Activated naive CD8-positive, alpha-beta T cell treated with anti-CD3 and anti-CD28 coated beads for 36 hours (primary cell): ENCODE data around the gene LDLRAD4. TPM values are rescaled to one million over a fixed set of nuclear protein-coding genes. Genes with fewer than 3 reads are reported as not detected.
A peak's percentile ranks its signal among the peaks of the same experiment; 100 is the strongest.
"Not testable (repeated sequence)": the region's sequence is repeated elsewhere in the genome, so short reads cannot be mapped to it uniquely, and the experiment has no call there.

Experiments used
- DNase-seq: peaks from one replicate; pipeline ENCODE4 v3.0.0; 2021
- H3K27ac Mint-ChIP-seq: one replicate; pipeline ENCODE4 v1.8.0; 2022; ENCODE audit warnings: mild to moderate bottlenecking, moderate library complexity, mixed read lengths
- H3K27me3 Mint-ChIP-seq: one replicate; pipeline ENCODE4 v1.8.0; 2022; ENCODE audit warnings: mild to moderate bottlenecking, mixed read lengths
- H3K36me3 Mint-ChIP-seq: one replicate; pipeline ENCODE4 v1.8.0; 2021; ENCODE audit warnings: mild to moderate bottlenecking, mixed read lengths
- H3K4me1 Mint-ChIP-seq: one replicate; pipeline ENCODE4 v1.8.0; 2021; ENCODE audit warnings: mixed read lengths
- H3K4me3 Mint-ChIP-seq: one replicate; pipeline ENCODE4 v1.8.0; 2022; ENCODE audit warnings: mild to moderate bottlenecking, moderate library complexity, mixed read lengths
- H3K9me3 Mint-ChIP-seq: one replicate; pipeline ENCODE4 v1.8.0; 2022; ENCODE audit warnings: mixed read lengths
- total RNA-seq, 2 experiments: library from RNA; stranded (reverse); gene quantifications; one replicate each; pipeline ENCODE4 v1.2.3, GENCODE V29; 2021

LDLRAD4 gene
- total RNA-seq, 2 experiments from 2014 or later: 27.4 to 27.5 TPM

- peaks cover 8% of the 10 kb centered on the region for H3K36me3 Mint-ChIP-seq
- no peaks in the 10 kb centered on the region for H3K27me3 Mint-ChIP-seq
- peak overlapping the region; percentile 57 for H3K27ac Mint-ChIP-seq
- H3K4me1 Mint-ChIP-seq: peaks cover 12% of the 10 kb centered on the region
- no peak overlapping the region for H3K4me3 Mint-ChIP-seq
- DNase-seq: peak; percentile 24
- no peaks in the 10 kb centered on the region for H3K9me3 Mint-ChIP-seq
Measured at GRCh38 chr18:13658436-13659204, 440.1 kb downstream of the LDLRAD4 start.

- no peak for DNase-seq
- peaks cover 12% of the 10 kb centered on the region for H3K36me3 Mint-ChIP-seq
- no peaks in the 10 kb centered on the region for H3K9me3 Mint-ChIP-seq
- H3K27me3 Mint-ChIP-seq: no peaks in the 10 kb centered on the region
- H3K4me1 Mint-ChIP-seq: peaks cover 12% of the 10 kb centered on the region
- H3K27ac Mint-ChIP-seq: no peak overlapping the region
- no peak overlapping the region for H3K4me3 Mint-ChIP-seq
Measured at GRCh38 chr18:13660510-13660909, 441.9 kb downstream of the LDLRAD4 start.

GRCh38 chr18:13661051-13661778 lies 442.7 kb downstream of the LDLRAD4 start:
- Mint-ChIP-seq H3K36me3 (peaks cover 12% of the 10 kb centered on the region), H3K27ac (no peak overlapping the region), H3K4me1 (peaks cover 12% of the 10 kb centered on the region), H3K4me3 (no peak overlapping the region), H3K9me3 (no peaks in the 10 kb centered on the region), H3K27me3 (no peaks in the 10 kb centered on the region)
- no peak for DNase-seq

- peaks cover 12% of the 10 kb centered on the region for H3K4me1 Mint-ChIP-seq
- DNase-seq: no peak
- H3K27ac Mint-ChIP-seq: no peak overlapping the region
- H3K36me3 Mint-ChIP-seq: peaks cover 14% of the 10 kb centered on the region
- H3K27me3 Mint-ChIP-seq: no peaks in the 10 kb centered on the region
- no peaks in the 10 kb centered on the region for H3K9me3 Mint-ChIP-seq
- no peak overlapping the region for H3K4me3 Mint-ChIP-seq
Measured at GRCh38 chr18:13661779-13662256, 443.3 kb downstream of the LDLRAD4 start.

GRCh38 chr18:13672657-13673056 lies 454.1 kb downstream of the LDLRAD4 start:
- Mint-ChIP-seq H3K36me3 (peaks cover 16% of the 10 kb centered on the region), H3K4me1 (no peaks in the 10 kb centered on the region), H3K4me3 (no peak overlapping the region), H3K27me3 (no peaks in the 10 kb centered on the region), H3K9me3 (no peaks in the 10 kb centered on the region), H3K27ac (no peak overlapping the region)
- no peak for DNase-seq

GRCh38 chr18:13676471-13676870 lies 457.9 kb downstream of the LDLRAD4 start:
- no peak overlapping the region for H3K27ac Mint-ChIP-seq
- H3K27me3 Mint-ChIP-seq: no peaks in the 10 kb centered on the region
- no peaks in the 10 kb centered on the region for H3K9me3 Mint-ChIP-seq
- peaks cover 11% of the 10 kb centered on the region for H3K36me3 Mint-ChIP-seq
- H3K4me1 Mint-ChIP-seq: peaks cover 12% of the 10 kb centered on the region
- no peak for DNase-seq
- H3K4me3 Mint-ChIP-seq: no peak overlapping the region

GRCh38 chr18:13677350-13677749 lies 458.8 kb downstream of the LDLRAD4 start:
- not testable (repeated sequence) for H3K27ac Mint-ChIP-seq, DNase-seq, H3K9me3 Mint-ChIP-seq, H3K4me3 Mint-ChIP-seq, H3K27me3 Mint-ChIP-seq
- Mint-ChIP-seq H3K4me1 (peaks cover 14% of the 10 kb centered on the region), H3K36me3 (peaks cover 11% of the 10 kb centered on the region)

- Mint-ChIP-seq H3K9me3 (no peaks in the 10 kb centered on the region), H3K27ac (no peak overlapping the region), H3K27me3 (no peaks in the 10 kb centered on the region), H3K4me3 (no peak overlapping the region), H3K4me1 (peaks cover 21% of the 10 kb centered on the region), H3K36me3 (peaks cover 15% of the 10 kb centered on the region)
- DNase-seq: no peak
Measured at GRCh38 chr18:13680612-13681011, 462.1 kb downstream of the LDLRAD4 start.

- no peaks in the 10 kb centered on the region for H3K9me3 Mint-ChIP-seq
- H3K27ac Mint-ChIP-seq: no peak overlapping the region
- DNase-seq: no peak
- peaks cover 25% of the 10 kb centered on the region for H3K4me1 Mint-ChIP-seq
- no peaks in the 10 kb centered on the region for H3K27me3 Mint-ChIP-seq
- H3K36me3 Mint-ChIP-seq: peaks cover 15% of the 10 kb centered on the region
- H3K4me3 Mint-ChIP-seq: no peak overlapping the region
Measured at GRCh38 chr18:13681701-13682100, 463.1 kb downstream of the LDLRAD4 start.

- DNase-seq: no peak
Measured at GRCh38 chr18:13684546-13684945, 466.0 kb downstream of the LDLRAD4 start.

GRCh38 chr18:13688191-13689136 lies 469.9 kb downstream of the LDLRAD4 start:
- Mint-ChIP-seq H3K4me3 (no peak overlapping the region), H3K27ac (no peak overlapping the region), H3K27me3 (no peaks in the 10 kb centered on the region), H3K4me1 (peaks cover 32% of the 10 kb centered on the region), H3K36me3 (peaks cover 52% of the 10 kb centered on the region), H3K9me3 (peaks cover 19% of the 10 kb centered on the region)
- no peak for DNase-seq

More at GRCh38 chr18:13684546-13684945, 466.0 kb downstream of the LDLRAD4 start:
- H3K27me3 Mint-ChIP-seq: no peaks in the 10 kb centered on the region
- no peaks in the 10 kb centered on the region for H3K9me3 Mint-ChIP-seq
- H3K36me3 Mint-ChIP-seq: peaks cover 33% of the 10 kb centered on the region
- no peak overlapping the region for H3K27ac Mint-ChIP-seq
- H3K4me1 Mint-ChIP-seq: peaks cover 27% of the 10 kb centered on the region
- H3K4me3 Mint-ChIP-seq: no peak overlapping the region

GRCh38 chr18:13690060-13690459 lies 471.5 kb downstream of the LDLRAD4 start:
- Mint-ChIP-seq H3K4me1 (peaks cover 28% of the 10 kb centered on the region), H3K9me3 (peaks cover 27% of the 10 kb centered on the region), H3K36me3 (peaks cover 60% of the 10 kb centered on the region)
- DNase-seq, H3K27me3 Mint-ChIP-seq, H3K4me3 Mint-ChIP-seq, H3K27ac Mint-ChIP-seq: not testable (repeated sequence)

GRCh38 chr18:13695337-13695736 lies 476.8 kb downstream of the LDLRAD4 start:
- H3K27me3 Mint-ChIP-seq, H3K27ac Mint-ChIP-seq, H3K4me3 Mint-ChIP-seq, DNase-seq: not testable (repeated sequence)
- H3K36me3 Mint-ChIP-seq: peaks cover 77% of the 10 kb centered on the region
- peaks cover 46% of the 10 kb centered on the region for H3K9me3 Mint-ChIP-seq
- peaks cover 12% of the 10 kb centered on the region for H3K4me1 Mint-ChIP-seq

GRCh38 chr18:13696961-13697360 lies 478.4 kb downstream of the LDLRAD4 start:
- Mint-ChIP-seq H3K9me3 (peaks cover 48% of the 10 kb centered on the region), H3K4me1 (peaks cover 11% of the 10 kb centered on the region), H3K36me3 (peaks cover 80% of the 10 kb centered on the region)

More at GRCh38 chr18:13696961-13697360, 478.4 kb downstream of the LDLRAD4 start:
- Mint-ChIP-seq H3K4me3 (no peak overlapping the region), H3K27ac (no peak overlapping the region), H3K27me3 (no peaks in the 10 kb centered on the region)
- no peak for DNase-seq
